H9 (cell line): ENCODE results near the gene DPM3. TPM values are rescaled to one million over a fixed set of nuclear protein-coding genes. Genes with fewer than 3 reads are reported as not detected.

Experiments used
- DNase-seq: peaks from one replicate; pipeline ENCODE4 v3.0.0-alpha.2; 2017
- H2AFZ ChIP-seq: one replicate; pipeline ENCODE4 v1.6.1; 2013; ENCODE audit warnings: mild to moderate bottlenecking, low read length, control low read depth, moderate library complexity
- H2AK5ac ChIP-seq: 2 replicates; pipeline ENCODE4 v1.6.1; 2013; ENCODE audit warnings: low read length, control low read depth, mixed read lengths; ENCODE audit not compliant: insufficient read length
- H2BK120ac ChIP-seq: one replicate; pipeline ENCODE4 v1.6.1; 2013; ENCODE audit warnings: low read depth, mild to moderate bottlenecking, low read length, control low read depth, inconsistent platforms; ENCODE audit not compliant: poor library complexity, severe bottlenecking
- H2BK12ac ChIP-seq: 2 replicates; pipeline ENCODE4 v1.6.1; 2013; ENCODE audit warnings: low read length, control low read depth, mixed read lengths, low read depth; ENCODE audit not compliant: insufficient read length
- H2BK15ac ChIP-seq: 2 replicates; pipeline ENCODE4 v1.6.1; 2013; ENCODE audit warnings: low read depth, low read length, control low read depth
- H2BK20ac ChIP-seq: one replicate; pipeline ENCODE4 v1.6.1; 2013; ENCODE audit warnings: low read depth, mild to moderate bottlenecking, low read length, control low read depth, inconsistent platforms; ENCODE audit not compliant: poor library complexity, severe bottlenecking
- H2BK5ac ChIP-seq: 2 replicates; pipeline ENCODE4 v1.6.1; 2013; ENCODE audit warnings: low read length, control low read depth, mixed read lengths; ENCODE audit not compliant: insufficient read length
- H3K14ac ChIP-seq: 2 replicates; pipeline ENCODE4 v1.6.1; 2013; ENCODE audit warnings: low read length, control low read depth; ENCODE audit not compliant: insufficient read depth
- H3K18ac ChIP-seq: 2 replicates; pipeline ENCODE4 v1.6.1; 2013; ENCODE audit warnings: low read depth, mild to moderate bottlenecking, mixed read lengths, low read length, control low read depth; ENCODE audit not compliant: insufficient read length
- H3K23ac ChIP-seq: 2 replicates; pipeline ENCODE4 v1.6.1; 2013; ENCODE audit warnings: low read length, control low read depth, mixed read lengths, low read depth; ENCODE audit not compliant: insufficient read length
- H3K23me2 ChIP-seq: 2 replicates; pipeline ENCODE4 v1.6.1; 2013; ENCODE audit warnings: low read depth, mild to moderate bottlenecking, mixed read lengths, low read length, control low read depth; ENCODE audit not compliant: insufficient read length, poor library complexity, severe bottlenecking
- H3K27ac ChIP-seq: 2 replicates; pipeline ENCODE4 v1.5.1; 2013; ENCODE audit warnings: low read length, control low read depth, mixed read lengths, low read depth; ENCODE audit not compliant: insufficient read length
- H3K27me3 ChIP-seq: 2 replicates; pipeline ENCODE4 v1.6.1; 2013; ENCODE audit warnings: low read length, control low read depth, inconsistent platforms; ENCODE audit not compliant: insufficient read depth
- H3K4ac ChIP-seq: 2 replicates; pipeline ENCODE4 v1.6.1; 2013; ENCODE audit warnings: low read depth, mild to moderate bottlenecking, control low read depth, inconsistent platforms, low read length, moderate library complexity
- H3K4me1 ChIP-seq: 2 replicates; pipeline ENCODE4 v1.6.1; 2013; ENCODE audit warnings: low read length, control low read depth, inconsistent platforms; ENCODE audit not compliant: insufficient read depth
- H3K4me2 ChIP-seq: 2 replicates; pipeline ENCODE4 v1.6.1; 2013; ENCODE audit warnings: low read length, control low read depth, mixed read lengths; ENCODE audit not compliant: insufficient read length, insufficient read depth
- H3K56ac ChIP-seq: 2 replicates; pipeline ENCODE4 v1.6.1; 2013; ENCODE audit warnings: low read depth, mild to moderate bottlenecking, mixed read lengths, low read length, control low read depth; ENCODE audit not compliant: insufficient read length
- H3K79me1 ChIP-seq: 2 replicates; pipeline ENCODE4 v1.6.1; 2013; ENCODE audit warnings: low read depth, mild to moderate bottlenecking, moderate library complexity, low read length, control low read depth, inconsistent platforms; ENCODE audit not compliant: insufficient read depth, poor library complexity, severe bottlenecking
- H3K79me2 ChIP-seq: 2 replicates; pipeline ENCODE4 v1.6.1; 2013; ENCODE audit warnings: low read length, control low read depth, inconsistent platforms; ENCODE audit not compliant: insufficient read depth
- H3K9ac ChIP-seq: 2 replicates; pipeline ENCODE4 v1.6.1; 2013; ENCODE audit warnings: low read length, control low read depth, mixed read lengths; ENCODE audit not compliant: insufficient read length; ENCODE audit errors: extremely low read depth
- H3K9me3 ChIP-seq: one replicate; pipeline ENCODE4 v1.6.1; 2013; ENCODE audit warnings: low read depth, low read length, inconsistent platforms; ENCODE audit not compliant: control insufficient read depth
- H3T11ph ChIP-seq: one replicate; pipeline ENCODE4 v1.6.1; 2013; ENCODE audit warnings: mild to moderate bottlenecking, low read length, control low read depth, inconsistent platforms
- H4K20me1 ChIP-seq: one replicate; pipeline ENCODE4 v1.6.1; 2013; ENCODE audit not compliant: control insufficient read depth, insufficient read length, insufficient read depth
- H4K5ac ChIP-seq: 2 replicates; pipeline ENCODE4 v1.6.1; 2013; ENCODE audit warnings: low read depth, mild to moderate bottlenecking, mixed read lengths, low read length, control low read depth; ENCODE audit not compliant: insufficient read length
- H4K8ac ChIP-seq: replicated peaks from 2 replicates; pipeline ENCODE4 v1.6.1; 2013; ENCODE audit warnings: low read length, control low read depth, mixed read lengths, low read depth; ENCODE audit not compliant: insufficient read length
- H4K91ac ChIP-seq: 2 replicates; pipeline ENCODE4 v1.6.1; 2013; ENCODE audit warnings: low read depth, mild to moderate bottlenecking, moderate library complexity, mixed read lengths, low read length, control low read depth; ENCODE audit not compliant: insufficient read length
- H3K27ac Mint-ChIP-seq, 3 experiments: 2 replicates in 2 of 3; 3 replicates in 1 of 3; pipeline ENCODE4 v1.8.0; 2020 to 2021; ENCODE audit warnings: mixed read lengths in 3 of 3, mild to moderate bottlenecking in 1 of 3, moderate library complexity in 1 of 3
- H3K27me3 Mint-ChIP-seq: 2 replicates; pipeline ENCODE4 v1.8.0; 2021; ENCODE audit warnings: low read depth, mild to moderate bottlenecking, moderate library complexity, mixed read lengths
- H3K36me3 Mint-ChIP-seq, 3 experiments: 2 replicates in 2 of 3; 3 replicates in 1 of 3; pipeline ENCODE4 v1.8.0; 2020 to 2021; ENCODE audit warnings: low read depth in 3 of 3, mixed read lengths in 3 of 3; ENCODE audit not compliant: insufficient read depth in 1 of 3
- H3K4me1 Mint-ChIP-seq, 2 experiments: 2 replicates each; pipeline ENCODE4 v1.8.0; 2020; ENCODE audit warnings: mixed read lengths in 2 of 2
- H3K4me3 Mint-ChIP-seq, 2 experiments: 2 replicates in 1 of 2; 3 replicates in 1 of 2; pipeline ENCODE4 v1.8.0; 2020 to 2021; ENCODE audit warnings: mild to moderate bottlenecking in 2 of 2, mixed read lengths in 2 of 2, moderate library complexity in 1 of 2
- H3K9me3 Mint-ChIP-seq, 2 experiments: 2 replicates in 1 of 2; 3 replicates in 1 of 2; pipeline ENCODE4 v1.8.0; 2020; ENCODE audit warnings: mild to moderate bottlenecking in 2 of 2, mixed read lengths in 2 of 2, moderate library complexity in 1 of 2
- CTCF ChIP-seq: fragments of 200-600 bp; sonication (generic); conservative IDR thresholded peaks from 3 replicates; pipeline ENCODE4 v1.8.0; 2021; ENCODE audit warnings: antibody characterized with exemption, mild to moderate bottlenecking
- WGBS: extraction: QIAGEN DNeasy Blood & Tissue Kit; methylation state at CpG from one replicate; pipeline ENCODE4 v1.1.7; 2013; ENCODE audit warnings: missing lambda C conversion rate, low lambda C conversion rate, mixed read lengths; ENCODE audit not compliant: insufficient read length; ENCODE audit errors: extremely low coverage; 5-methylcytosine and 5-hydroxymethylcytosine counted together
- total RNA-seq: library from RNA; stranded (reverse); gene quantifications from 2 replicates; pipeline ENCODE4 v1.2.1, GENCODE V29; 2021

Gene DPM3
- total RNA-seq, 1 experiment from 2014 or later: 48.5 TPM

GRCh38 chr1:155092641-155093040, 47.7 kb downstream of the DPM3 start:
- H3K4me3 Mint-ChIP-seq: no peak overlapping the region
- H3K23me2 ChIP-seq: peaks cover 6% of the 10 kb centered on the region
- H3K56ac ChIP-seq: no peak overlapping the region
- no peak overlapping the region for H2AFZ ChIP-seq
- H4K91ac ChIP-seq: no peak overlapping the region
- peaks cover 17 to 25% of the 10 kb centered on the region in 2 experiments for H3K4me1 Mint-ChIP-seq
- no peak overlapping the region for H2BK120ac ChIP-seq
- H3K9ac ChIP-seq: no peak overlapping the region
- H3K27me3 Mint-ChIP-seq: peaks cover 55% of the 10 kb centered on the region
- H3K27ac Mint-ChIP-seq: no peak overlapping the region
- no peak overlapping the region for H3K4me2 ChIP-seq
- H3K23ac ChIP-seq: no peak overlapping the region
- H3K4ac ChIP-seq: no peak overlapping the region
- H3K9me3 Mint-ChIP-seq: no peaks in the 10 kb centered on the region; a peak in 1 of 5 replicates
- no peaks in the 10 kb centered on the region for H3K9me3 ChIP-seq
- no peak overlapping the region for H2BK12ac ChIP-seq
- H4K20me1 ChIP-seq: no peaks in the 10 kb centered on the region
- H3K27ac ChIP-seq: no peak overlapping the region
- H2AK5ac ChIP-seq: no peak overlapping the region
- H4K5ac ChIP-seq: no peak overlapping the region
- H3T11ph ChIP-seq: no peak overlapping the region
- no peak for DNase-seq
- H3K4me1 ChIP-seq: no peaks in the 10 kb centered on the region
- no peaks in the 10 kb centered on the region for H3K36me3 Mint-ChIP-seq
- no peak overlapping the region for H2BK20ac ChIP-seq
- no CpG with 5 or more reads among the region's 12 CpGs for WGBS
- no peak overlapping the region for H2BK15ac ChIP-seq
- H4K8ac ChIP-seq: no peak overlapping the region
- H3K79me2 ChIP-seq: no peaks in the 10 kb centered on the region
- H3K27me3 ChIP-seq: peaks cover 2% of the 10 kb centered on the region; the same call in 1 of the 2 replicates
- H2BK5ac ChIP-seq: no peak overlapping the region
- no peaks in the 10 kb centered on the region for H3K79me1 ChIP-seq
- H3K14ac ChIP-seq: no peak overlapping the region
- no peak overlapping the region for H3K18ac ChIP-seq
- no peak for TF ChIP-seq CTCF
